HEK293T (cell line): ENCODE results near the gene ATXN7.

Experiments
- CTCF ChIA-PET: fragments of 350-600 bp; formaldehyde crosslinking; extraction: SDS; loops from one replicate; lab custom pipeline; 2021; ENCODE audit warnings: antibody characterized with exemption, inconsistent platforms; lab: Yijun Ruan, JAX
- POLR2A ChIA-PET: fragments of 350-600 bp; formaldehyde crosslinking; extraction: SDS; loops from one replicate; lab custom pipeline; 2020; ENCODE audit warnings: antibody characterized with exemption, inconsistent platforms; lab: Yijun Ruan, JAX
- DNase-seq: peaks from one replicate; pipeline ENCODE4 v3.0.0; 2012; ENCODE audit warnings: mixed read lengths; ENCODE audit errors: extremely low spot score
- ARNT ChIP-seq: fragments of 450-650 bp; IDR thresholded peaks from 2 replicates; pipeline ENCODE4 v1.6.1; 2017; ENCODE audit warnings: mild to moderate bottlenecking
- BHLHE40 ChIP-seq: fragments of 450-650 bp; IDR thresholded peaks from 2 replicates; pipeline ENCODE4 v1.6.1; 2016; ENCODE audit warnings: mild to moderate bottlenecking, moderate library complexity, borderline replicate concordance
- CTBP1 ChIP-seq: fragments of 450-650 bp; IDR thresholded peaks from 2 replicates; pipeline ENCODE4 v1.6.1; 2016; ENCODE audit warnings: borderline replicate concordance
- ELF4 ChIP-seq: fragments of 450-650 bp; IDR thresholded peaks from 2 replicates; pipeline ENCODE4 v1.6.1; 2017; ENCODE audit warnings: antibody characterized with exemption
- FOXA1 ChIP-seq: fragments of 450-650 bp; IDR thresholded peaks from 2 replicates; pipeline ENCODE4 v1.6.1; 2016; ENCODE audit warnings: mild to moderate bottlenecking
- FOXK2 ChIP-seq: fragments of 450-650 bp; IDR thresholded peaks from 2 replicates; pipeline ENCODE4 v1.6.1; 2016; ENCODE audit warnings: mild to moderate bottlenecking
- FOXM1 ChIP-seq: fragments of 450-650 bp; IDR thresholded peaks from 2 replicates; pipeline ENCODE4 v1.6.1; 2017; ENCODE audit warnings: mild to moderate bottlenecking, borderline replicate concordance
- HDGF ChIP-seq: fragments of 450-650 bp; IDR thresholded peaks from 2 replicates; pipeline ENCODE4 v1.6.1; 2017; ENCODE audit warnings: antibody characterized with exemption, borderline replicate concordance
- L3MBTL2 ChIP-seq: fragments of 450-650 bp; conservative IDR thresholded peaks from 2 replicates; pipeline ENCODE4 v1.6.1; 2016; ENCODE audit warnings: mild to moderate bottlenecking
- LEF1 ChIP-seq: fragments of 450-650 bp; IDR thresholded peaks from 2 replicates; pipeline ENCODE4 v1.6.1; 2017; ENCODE audit warnings: mild to moderate bottlenecking, borderline replicate concordance
- NFRKB ChIP-seq: fragments of 450-650 bp; IDR thresholded peaks from 2 replicates; pipeline ENCODE4 v1.6.1; 2016; ENCODE audit warnings: mild to moderate bottlenecking, moderate library complexity
- PKNOX1 ChIP-seq: fragments of 450-650 bp; IDR thresholded peaks from 2 replicates; pipeline ENCODE4 v1.6.1; 2016
- SP1 ChIP-seq: fragments of 450-650 bp; IDR thresholded peaks from 2 replicates; pipeline ENCODE4 v1.6.1; 2017
- SUZ12 ChIP-seq: fragments of 450-650 bp; IDR thresholded peaks from 2 replicates; pipeline ENCODE4 v1.6.1; 2016; ENCODE audit warnings: mild to moderate bottlenecking
- TARDBP ChIP-seq: fragments of 450-650 bp; IDR thresholded peaks from 2 replicates; pipeline ENCODE4 v1.6.1; 2016
- ZNF384 ChIP-seq: fragments of 450-650 bp; IDR thresholded peaks from 2 replicates; pipeline ENCODE4 v1.6.1; 2016

ATXN7 gene

GRCh38 chr3:64000453-64001055 is 136.9 kb downstream of the ATXN7 start:
- ChIA-PET POLR2A (no interaction called here), CTCF (no interaction called here)
- TF ChIP-seq TARDBP (no peak), ZNF384 (no peak), LEF1 (no peak), FOXM1 (no peak), NFRKB (no peak), L3MBTL2 (no peak), FOXA1 (no peak)
- DNase-seq: no peak

DNA sequence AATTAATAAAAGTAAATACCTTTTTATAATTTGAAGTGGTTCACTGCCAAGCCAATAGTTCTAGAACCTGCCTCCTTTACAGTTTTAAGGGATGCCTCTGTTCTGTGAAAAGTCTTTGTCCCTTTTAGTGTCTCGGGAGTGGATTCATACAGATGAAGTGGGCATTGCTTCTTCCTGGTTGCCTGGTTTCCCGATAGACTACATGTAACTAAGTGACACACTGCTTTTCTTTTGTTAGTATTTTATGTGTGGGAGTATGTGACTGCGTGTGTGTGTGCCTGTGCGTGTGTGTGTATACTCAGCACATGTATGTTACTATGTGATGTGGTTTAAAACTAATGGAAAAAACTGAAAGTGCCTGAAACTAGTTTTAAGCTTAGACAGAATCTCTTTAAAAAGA is 138.6 kb downstream of the ATXN7 start:
- ChIA-PET CTCF (no interaction called here), POLR2A (no interaction called here)
- DNase-seq: no peak
- no peak for TF ChIP-seq CTBP1
- no peak for TF ChIP-seq ARNT
- no peak for TF ChIP-seq L3MBTL2
- no peak for TF ChIP-seq ZNF384
- no peak for TF ChIP-seq BHLHE40
- no peak for TF ChIP-seq HDGF
- TF ChIP-seq FOXA1: no peak
- TF ChIP-seq FOXM1: no peak
- no peak for TF ChIP-seq NFRKB
- no peak for TF ChIP-seq SUZ12
- no peak for TF ChIP-seq LEF1
- TF ChIP-seq SP1: no peak
- TF ChIP-seq PKNOX1: no peak
- no peak for TF ChIP-seq FOXK2
- TF ChIP-seq ELF4: no peak
- no peak for TF ChIP-seq TARDBP

- ChIA-PET CTCF (interaction anchor here (0.7 to 1.0 kb wide), 2 partner anchors 42 to 480 kb away, joined by 3 to 5 read pairs; no protein-coding TSS in a partner anchor), POLR2A (no interaction called here)
- no peak for DNase-seq
- no peak for TF ChIP-seq L3MBTL2
- TF ChIP-seq CTBP1: no peak
- no peak for TF ChIP-seq BHLHE40
- TF ChIP-seq HDGF: no peak
- no peak for TF ChIP-seq FOXM1
- TF ChIP-seq SUZ12: no peak
- no peak for TF ChIP-seq ARNT
- no peak for TF ChIP-seq NFRKB
- TF ChIP-seq FOXA1: no peak
- no peak for TF ChIP-seq FOXK2
- TF ChIP-seq TARDBP: no peak
- TF ChIP-seq SP1: no peak
- no peak for TF ChIP-seq LEF1
- no peak for TF ChIP-seq ZNF384
- TF ChIP-seq PKNOX1: no peak
- no peak for TF ChIP-seq ELF4
Measured at GRCh38 chr3:64003589-64003988, 139.9 kb downstream of the ATXN7 start.

GRCh38 chr3:64008017-64008416 is 144.3 kb downstream of the ATXN7 start:
- ChIA-PET CTCF (interaction anchor here (0.9 to 1.0 kb wide), 2 partner anchors 10 to 15 kb away, joined by 3 to 5 read pairs; partner anchors contain the start of gene PSMD6), POLR2A (no interaction called here)
- DNase-seq: no peak
- TF ChIP-seq HDGF (no peak), SUZ12 (no peak), FOXA1 (no peak), NFRKB (no peak), ARNT (no peak), FOXK2 (no peak), CTBP1 (no peak), ELF4 (no peak), TARDBP (no peak), SP1 (no peak), LEF1 (no peak), FOXM1 (no peak), BHLHE40 (no peak), PKNOX1 (no peak), ZNF384 (no peak)

- DNase-seq: no peak
- ChIA-PET POLR2A (no interaction called here), CTCF (interaction anchor here (0.9 to 1.0 kb wide), 2 partner anchors 9 to 14 kb away, joined by 3 to 5 read pairs; partner anchors contain the start of gene PSMD6)
- TF ChIP-seq HDGF (no peak), BHLHE40 (no peak), LEF1 (no peak), ELF4 (no peak), CTBP1 (no peak), SP1 (no peak), FOXA1 (no peak), L3MBTL2 (no peak), FOXM1 (no peak), ZNF384 (no peak), NFRKB (no peak), ARNT (no peak), TARDBP (no peak), FOXK2 (no peak)
Measured at GRCh38 chr3:64008487-64009351, 145.1 kb downstream of the ATXN7 start.
